Measurements from ENCODE around the gene CAMK4. TPM values are rescaled to one million over a fixed set of nuclear protein-coding genes. Genes with fewer than 3 reads are reported as not detected.

The CAMK4 gene
- total RNA-seq, 2 donors from 2014 or later = 3.8 to 6.6 TPM

DNA sequence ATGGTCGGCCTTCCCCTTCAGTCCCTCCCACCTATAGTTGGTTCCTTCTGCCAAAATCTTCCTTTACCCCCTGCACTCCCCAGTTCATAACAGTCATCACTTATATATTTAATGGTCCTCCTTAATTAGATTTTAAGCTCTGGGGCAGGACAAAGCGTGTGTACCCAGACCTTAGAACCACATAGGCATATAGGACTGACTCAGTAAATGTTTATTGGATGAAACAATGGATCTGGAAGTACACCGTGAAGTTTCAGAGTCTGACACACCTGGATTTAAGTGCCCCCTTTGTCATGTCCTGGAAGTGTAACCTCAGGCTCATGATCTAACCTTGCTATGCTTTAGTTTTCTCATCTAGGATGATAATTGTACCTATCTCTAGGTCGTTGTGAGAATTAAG is 256.2 kb downstream of the CAMK4 start:
- no peak for TF ChIP-seq CTCF (IDR thresholded peaks at IDR 0.05)
- ATAC-seq (ENCODE audit: insufficient number of reproducible peaks, low FRiP score, low read depth) = no peak
- Histone ChIP-seq H3K27me3 (replicated peaks; ENCODE audit: insufficient read depth) (no peaks in the 10 kb centered on the region), H3K36me3 (no peaks in the 10 kb centered on the region), H3K4me3 (no peak overlapping the region), H3K4me1 (ENCODE audit: control insufficient read depth in 1 of 2, low read depth in 2 of 2) (no peaks in the 10 kb centered on the region), H3K27ac (no peak overlapping the region), H3K9me3 (no peaks in the 10 kb centered on the region)
- no peak for DNase-seq (ENCODE audit: low spot score)

DNA sequence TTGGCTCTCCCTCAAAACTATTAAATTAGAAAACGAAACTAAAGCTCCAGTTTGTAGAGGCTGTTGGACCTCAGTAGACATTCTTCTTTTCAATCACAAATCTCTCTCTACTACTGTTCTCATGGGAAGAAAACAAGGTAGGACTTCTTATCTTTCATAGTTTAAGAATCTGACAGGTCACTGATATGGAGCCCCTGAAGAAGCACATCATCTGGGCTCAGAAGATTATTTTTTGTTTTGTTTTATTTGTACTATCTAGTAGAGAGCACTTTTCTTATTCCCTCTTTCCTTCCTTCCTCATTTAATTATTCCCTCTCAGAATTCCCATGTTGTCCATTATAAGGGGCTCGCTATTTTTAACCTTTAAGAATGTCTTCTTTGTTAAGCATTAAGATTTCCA is 261.9 kb downstream of the CAMK4 start:
- H3K27me3 ChIP-seq (replicated peaks; ENCODE audit: insufficient read depth) = no peaks in the 10 kb centered on the region
- no peaks in the 10 kb centered on the region for H3K4me1 ChIP-seq (ENCODE audit: control insufficient read depth in 1 of 2, low read depth in 2 of 2)
- no peak for ATAC-seq (ENCODE audit: insufficient number of reproducible peaks, low FRiP score, low read depth)
- no peak for DNase-seq (ENCODE audit: low spot score)
- no peak overlapping the region for H3K27ac ChIP-seq
- no peak for TF ChIP-seq CTCF (IDR thresholded peaks at IDR 0.05)
- H3K4me3 ChIP-seq = no peak overlapping the region
- no peaks in the 10 kb centered on the region for H3K36me3 ChIP-seq
- no peaks in the 10 kb centered on the region for H3K9me3 ChIP-seq

- no peaks in the 10 kb centered on the region for H3K36me3 ChIP-seq
Measured at GRCh38 chr5:111486926-111487325, 262.7 kb downstream of the CAMK4 start.

DNA sequence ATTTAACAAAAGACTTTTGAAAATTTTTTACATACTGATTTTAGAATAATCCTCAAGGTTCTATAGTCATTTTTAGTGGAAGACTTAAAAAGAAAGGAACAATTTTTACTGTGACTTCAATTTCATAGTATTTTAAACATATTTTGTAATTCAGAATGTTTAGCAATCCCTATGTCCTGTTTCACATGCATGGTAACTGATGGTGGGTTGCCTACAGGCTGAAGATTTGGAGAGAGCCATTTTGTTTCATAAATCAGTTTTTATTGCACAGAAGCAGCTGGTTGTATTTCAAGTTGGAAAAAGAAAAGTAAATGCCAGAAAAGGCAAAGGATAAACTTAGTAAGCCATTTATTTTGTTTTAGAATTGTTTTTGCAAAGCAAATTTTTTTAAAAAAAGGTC is 264.2 kb downstream of the CAMK4 start:
- no peaks in the 10 kb centered on the region for H3K4me1 ChIP-seq (ENCODE audit: control insufficient read depth in 1 of 2, low read depth in 2 of 2)
- no peaks in the 10 kb centered on the region for H3K36me3 ChIP-seq
- no peaks in the 10 kb centered on the region for H3K9me3 ChIP-seq
- H3K27me3 ChIP-seq (replicated peaks; ENCODE audit: insufficient read depth) = no peaks in the 10 kb centered on the region
- ATAC-seq (ENCODE audit: insufficient number of reproducible peaks, low FRiP score, low read depth) = no peak
- no peak for DNase-seq (ENCODE audit: low spot score)
- no peak overlapping the region for H3K4me3 ChIP-seq
- TF ChIP-seq CTCF (IDR thresholded peaks at IDR 0.05) = no peak
- no peak overlapping the region for H3K27ac ChIP-seq

More at GRCh38 chr5:111486926-111487325, 262.7 kb downstream of the CAMK4 start:
- ATAC-seq (ENCODE audit: insufficient number of reproducible peaks, low FRiP score, low read depth) (no peak), DNase-seq (ENCODE audit: low spot score) (no peak)
- Histone ChIP-seq H3K27me3 (replicated peaks; ENCODE audit: insufficient read depth) (no peaks in the 10 kb centered on the region), H3K4me1 (ENCODE audit: control insufficient read depth in 1 of 2, low read depth in 2 of 2) (no peaks in the 10 kb centered on the region), H3K9me3 (no peaks in the 10 kb centered on the region), H3K4me3 (no peak overlapping the region), H3K27ac (no peak overlapping the region)
- no peak for TF ChIP-seq CTCF (IDR thresholded peaks at IDR 0.05)

- no peak for TF ChIP-seq CTCF (IDR thresholded peaks at IDR 0.05)
- ATAC-seq (ENCODE audit: insufficient number of reproducible peaks, low FRiP score, low read depth) = no peak
- H3K4me3 ChIP-seq = no peak overlapping the region
- no peak for DNase-seq (ENCODE audit: low spot score)
- no peak overlapping the region for H3K27ac ChIP-seq
- H3K36me3 ChIP-seq = no peaks in the 10 kb centered on the region
- H3K9me3 ChIP-seq = no peaks in the 10 kb centered on the region
- no peaks in the 10 kb centered on the region for H3K27me3 ChIP-seq (replicated peaks; ENCODE audit: insufficient read depth)
- H3K4me1 ChIP-seq (ENCODE audit: control insufficient read depth in 1 of 2, low read depth in 2 of 2) = no peaks in the 10 kb centered on the region
Measured at GRCh38 chr5:111493031-111493430, 268.8 kb downstream of the CAMK4 start.

Measured in thoracic aorta (tissue), 2 donors.